Measurements from ENCODE around the gene FAM193B.

Gene FAM193B

DNA sequence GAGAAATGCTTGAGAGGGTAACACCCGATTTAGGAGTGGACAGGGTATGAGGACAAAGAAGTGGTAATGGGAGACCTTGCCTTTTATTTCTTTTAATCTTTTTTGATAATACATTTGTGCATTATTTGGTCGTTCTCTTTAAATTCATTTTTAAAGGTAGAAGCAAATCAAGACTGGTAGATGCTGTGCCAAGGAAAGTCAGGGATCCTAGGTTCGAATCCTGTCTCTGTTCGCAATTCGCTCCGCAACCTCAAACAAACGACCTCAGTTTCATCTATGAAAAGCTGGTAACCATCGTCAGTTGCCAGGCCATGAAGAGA, 37.3 kb upstream of the FAM193B start:
- H2AFZ ChIP-seq (ENCODE audit: insufficient read depth, low read length, poor library complexity) = peak overlapping the region; percentile 66
- no peak overlapping the region for H2BK12ac ChIP-seq (ENCODE audit: low read length)
- no peak for DNase-seq
- H3K36me3 ChIP-seq (ENCODE audit: control insufficient read depth in 1 of 2, insufficient read depth in 2 of 2, low read length in 2 of 2) = peaks cover 32 to 33% of the 10 kb centered on the region in 2 experiments
- no peaks in the 10 kb centered on the region for H3K4me1 ChIP-seq (ENCODE audit: control insufficient read depth in 1 of 2, insufficient read depth in 2 of 2, low read length in 2 of 2)
- no peak overlapping the region for H3K4me3 ChIP-seq (ENCODE audit: low read depth, low read length)
- H3K79me2 ChIP-seq (ENCODE audit: control insufficient read depth, insufficient read depth, low read length, poor library complexity) = peaks cover 6% of the 10 kb centered on the region
- H3K4ac ChIP-seq (ENCODE audit: low read depth, low read length) = no peak overlapping the region
- H3K14ac ChIP-seq (ENCODE audit: low read length) = no peak overlapping the region
- H3K9me3 ChIP-seq (ENCODE audit: insufficient read depth, low read depth, low read length) = no peaks in the 10 kb centered on the region
- no peak overlapping the region for H4K12ac ChIP-seq (ENCODE audit: low read depth, low read length)
- no peak overlapping the region for H3K27ac ChIP-seq (ENCODE audit: low read depth, low read length)
- no peak overlapping the region for H2BK120ac ChIP-seq (ENCODE audit: insufficient read depth, low read length, poor library complexity)
- H2AK5ac ChIP-seq (ENCODE audit: low read length) = no peak overlapping the region
- H4K91ac ChIP-seq (ENCODE audit: low read depth, low read length) = no peak overlapping the region
- H2BK5ac ChIP-seq (ENCODE audit: low read depth, low read length, poor library complexity) = no peak overlapping the region
- no peaks in the 10 kb centered on the region for H3K27me3 ChIP-seq (ENCODE audit: insufficient read depth, low read length)
- H3K23ac ChIP-seq (ENCODE audit: low read length) = no peak overlapping the region
- peak overlapping the region; percentile 78 for H3K4me2 ChIP-seq (ENCODE audit: low read length)
- H3K9ac ChIP-seq (ENCODE audit: low read length) = no peak overlapping the region
- WGBS (ENCODE audit: extremely low coverage, insufficient coverage, insufficient read length) = no CpG with 5 or more reads among the region's 8 CpGs
- peaks cover 5% of the 10 kb centered on the region for H3K79me1 ChIP-seq (ENCODE audit: low read length)
- no peak overlapping the region for H3K18ac ChIP-seq (ENCODE audit: low read length)
- H4K8ac ChIP-seq (ENCODE audit: low read depth, low read length) = no peak overlapping the region

DNA sequence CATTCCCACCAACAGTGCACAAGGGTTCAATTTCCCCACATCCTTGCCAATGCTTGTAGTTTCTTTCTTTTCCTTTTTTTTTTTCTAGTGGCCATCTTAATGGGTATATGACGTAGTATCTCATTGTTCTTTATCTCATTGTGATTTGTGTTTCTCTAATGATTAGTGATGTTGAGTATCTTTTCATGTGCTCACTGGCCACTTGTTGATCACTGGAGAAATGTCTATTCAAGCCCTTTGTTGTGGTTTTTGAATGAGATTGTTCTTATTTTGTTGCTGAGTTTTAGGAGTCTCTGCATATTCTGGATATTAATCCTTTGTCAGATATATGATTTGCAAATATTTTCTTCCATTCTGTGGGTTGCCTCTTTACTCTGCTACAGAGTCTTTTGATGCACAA, 36.0 kb upstream of the FAM193B start:
- Histone ChIP-seq H3K23ac (ENCODE audit: low read length) (no peak overlapping the region), H2BK5ac (ENCODE audit: low read depth, low read length, poor library complexity) (no peak overlapping the region), H3K27me3 (ENCODE audit: insufficient read depth, low read length) (no peaks in the 10 kb centered on the region), H3K79me1 (ENCODE audit: low read length) (peaks cover 5% of the 10 kb centered on the region), H3K14ac (ENCODE audit: low read length) (no peak overlapping the region), H4K91ac (ENCODE audit: low read depth, low read length) (no peak overlapping the region), H3K4me2 (ENCODE audit: low read length) (no peak overlapping the region), H3K18ac (ENCODE audit: low read length) (no peak overlapping the region), H4K8ac (ENCODE audit: low read depth, low read length) (no peak overlapping the region), H2AK5ac (ENCODE audit: low read length) (no peak overlapping the region), H2BK12ac (ENCODE audit: low read length) (no peak overlapping the region), H3K9me3 (ENCODE audit: insufficient read depth, low read depth, low read length) (no peaks in the 10 kb centered on the region), H3K4ac (ENCODE audit: low read depth, low read length) (no peak overlapping the region), H3K9ac (ENCODE audit: low read length) (no peak overlapping the region), H4K12ac (ENCODE audit: low read depth, low read length) (no peak overlapping the region), H3K4me3 (ENCODE audit: low read depth, low read length) (no peak overlapping the region), H2BK120ac (ENCODE audit: insufficient read depth, low read length, poor library complexity) (no peak overlapping the region), H3K36me3 (ENCODE audit: control insufficient read depth in 1 of 2, insufficient read depth in 2 of 2, low read length in 2 of 2) (peaks cover 20% of the 10 kb centered on the region in 2 experiments), H3K4me1 (ENCODE audit: control insufficient read depth in 1 of 2, insufficient read depth in 2 of 2, low read length in 2 of 2) (no peaks in the 10 kb centered on the region), H2AFZ (ENCODE audit: insufficient read depth, low read length, poor library complexity) (no peak overlapping the region), H3K27ac (ENCODE audit: low read depth, low read length) (no peak overlapping the region), H3K79me2 (ENCODE audit: control insufficient read depth, insufficient read depth, low read length, poor library complexity) (peaks cover 6% of the 10 kb centered on the region)
- no CpG with 5 or more reads among the region's 1 CpG for WGBS (ENCODE audit: extremely low coverage, insufficient coverage, insufficient read length)
- no peak for DNase-seq

DNA sequence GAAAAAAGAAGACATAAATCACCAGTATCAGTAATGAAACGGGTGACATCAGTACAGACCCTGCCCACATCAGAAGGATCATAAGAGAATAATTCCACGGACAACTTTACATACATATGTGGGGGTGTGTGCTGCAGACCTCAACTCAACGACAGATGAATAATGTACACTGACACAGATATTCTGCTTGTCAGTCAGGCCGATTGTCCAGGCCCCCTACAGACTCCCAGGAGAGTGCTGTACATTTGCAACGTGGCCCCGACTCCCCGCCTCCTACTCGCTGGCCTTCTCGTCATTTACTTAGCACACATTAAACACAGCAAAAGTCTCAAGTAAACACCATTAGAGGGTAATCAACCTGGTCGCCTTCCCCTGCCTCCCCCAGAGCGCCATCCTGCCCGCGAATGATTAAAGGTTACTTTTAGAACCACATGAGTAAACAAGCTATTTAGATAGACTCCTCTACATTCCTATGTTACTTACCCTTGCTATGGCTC, 34.1 kb upstream of the FAM193B start:
- DNase-seq = no peak
- Histone ChIP-seq H3K4me2 (ENCODE audit: low read length) (no peak overlapping the region), H3K36me3 (ENCODE audit: control insufficient read depth in 1 of 2, insufficient read depth in 2 of 2, low read length in 2 of 2) (peaks cover 2% of the 10 kb centered on the region in 2 experiments), H3K18ac (ENCODE audit: low read length) (no peak overlapping the region), H3K4ac (ENCODE audit: low read depth, low read length) (no peak overlapping the region), H4K91ac (ENCODE audit: low read depth, low read length) (no peak overlapping the region), H3K9ac (ENCODE audit: low read length) (no peak overlapping the region), H2AK5ac (ENCODE audit: low read length) (no peak overlapping the region), H3K4me3 (ENCODE audit: low read depth, low read length) (no peak overlapping the region), H3K79me2 (ENCODE audit: control insufficient read depth, insufficient read depth, low read length, poor library complexity) (peaks cover 6% of the 10 kb centered on the region), H3K4me1 (ENCODE audit: control insufficient read depth in 1 of 2, insufficient read depth in 2 of 2, low read length in 2 of 2) (no peaks in the 10 kb centered on the region), H4K8ac (ENCODE audit: low read depth, low read length) (no peak overlapping the region), H3K23ac (ENCODE audit: low read length) (no peak overlapping the region), H3K14ac (ENCODE audit: low read length) (no peak overlapping the region), H3K9me3 (ENCODE audit: insufficient read depth, low read depth, low read length) (no peaks in the 10 kb centered on the region), H2BK5ac (ENCODE audit: low read depth, low read length, poor library complexity) (no peak overlapping the region), H3K27ac (ENCODE audit: low read depth, low read length) (no peak overlapping the region), H4K12ac (ENCODE audit: low read depth, low read length) (no peak overlapping the region), H2BK120ac (ENCODE audit: insufficient read depth, low read length, poor library complexity) (no peak overlapping the region), H2BK12ac (ENCODE audit: low read length) (no peak overlapping the region), H3K27me3 (ENCODE audit: insufficient read depth, low read length) (no peaks in the 10 kb centered on the region), H2AFZ (ENCODE audit: insufficient read depth, low read length, poor library complexity) (no peak overlapping the region), H3K79me1 (ENCODE audit: low read length) (peaks cover 5% of the 10 kb centered on the region)
- WGBS (ENCODE audit: extremely low coverage, insufficient coverage, insufficient read length) = no CpG with 5 or more reads among the region's 13 CpGs

DNA sequence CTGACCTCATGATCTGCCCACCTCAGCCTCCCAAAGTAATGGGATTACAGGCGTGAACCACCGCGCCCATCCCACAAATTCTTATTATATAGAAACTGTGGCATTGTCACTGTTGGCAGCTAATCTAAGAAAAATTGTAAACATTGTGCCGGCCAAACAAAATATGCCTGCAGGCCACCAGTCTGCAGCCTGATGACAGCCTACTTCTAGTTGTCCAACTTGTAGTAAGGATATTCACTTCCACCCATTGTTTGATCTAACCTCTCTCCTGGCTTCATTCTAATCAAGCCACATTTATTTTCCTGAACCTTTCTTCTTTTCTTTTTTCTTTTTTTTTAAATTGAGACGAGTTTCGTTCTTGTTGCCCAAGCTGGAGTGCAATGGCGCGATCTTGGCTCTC, 24.0 kb upstream of the FAM193B start:
- Histone ChIP-seq H3K27me3 (ENCODE audit: insufficient read depth, low read length) (no peaks in the 10 kb centered on the region), H3K4me3 (ENCODE audit: low read depth, low read length) (no peak overlapping the region)

More for the DNA sequence above, 24.0 kb upstream of the FAM193B start:
- Histone ChIP-seq H3K79me1 (ENCODE audit: low read length) (no peaks in the 10 kb centered on the region), H3K23ac (ENCODE audit: low read length) (no peak overlapping the region), H2BK12ac (ENCODE audit: low read length) (no peak overlapping the region), H3K27ac (ENCODE audit: low read depth, low read length) (no peak overlapping the region), H3K9me3 (ENCODE audit: insufficient read depth, low read depth, low read length) (no peaks in the 10 kb centered on the region), H4K12ac (ENCODE audit: low read depth, low read length) (no peak overlapping the region), H4K8ac (ENCODE audit: low read depth, low read length) (no peak overlapping the region), H2AFZ (ENCODE audit: insufficient read depth, low read length, poor library complexity) (no peak overlapping the region), H3K4ac (ENCODE audit: low read depth, low read length) (no peak overlapping the region), H3K9ac (ENCODE audit: low read length) (no peak overlapping the region), H2AK5ac (ENCODE audit: low read length) (no peak overlapping the region), H3K4me2 (ENCODE audit: low read length) (no peak overlapping the region), H3K4me1 (ENCODE audit: control insufficient read depth in 1 of 2, insufficient read depth in 2 of 2, low read length in 2 of 2) (no peaks in the 10 kb centered on the region), H2BK120ac (ENCODE audit: insufficient read depth, low read length, poor library complexity) (no peak overlapping the region), H3K36me3 (ENCODE audit: control insufficient read depth in 1 of 2, insufficient read depth in 2 of 2, low read length in 2 of 2) (no peaks in the 10 kb centered on the region), H3K14ac (ENCODE audit: low read length) (no peak overlapping the region), H3K79me2 (ENCODE audit: control insufficient read depth, insufficient read depth, low read length, poor library complexity) (no peaks in the 10 kb centered on the region), H4K91ac (ENCODE audit: low read depth, low read length) (no peak overlapping the region), H3K18ac (ENCODE audit: low read length) (no peak overlapping the region), H2BK5ac (ENCODE audit: low read depth, low read length, poor library complexity) (no peak overlapping the region)
- WGBS (ENCODE audit: extremely low coverage, insufficient coverage, insufficient read length) = no CpG with 5 or more reads among the region's 8 CpGs
- no peak for DNase-seq
